Iris pigment epithelial cell (primary cell): ENCODE results near the gene FHAD1.

Experiments used
- DNase-seq: peaks from one replicate; pipeline ENCODE4 v3.0.0-alpha.2; 2011; ENCODE audit warnings: low read depth

Gene FHAD1

DNA sequence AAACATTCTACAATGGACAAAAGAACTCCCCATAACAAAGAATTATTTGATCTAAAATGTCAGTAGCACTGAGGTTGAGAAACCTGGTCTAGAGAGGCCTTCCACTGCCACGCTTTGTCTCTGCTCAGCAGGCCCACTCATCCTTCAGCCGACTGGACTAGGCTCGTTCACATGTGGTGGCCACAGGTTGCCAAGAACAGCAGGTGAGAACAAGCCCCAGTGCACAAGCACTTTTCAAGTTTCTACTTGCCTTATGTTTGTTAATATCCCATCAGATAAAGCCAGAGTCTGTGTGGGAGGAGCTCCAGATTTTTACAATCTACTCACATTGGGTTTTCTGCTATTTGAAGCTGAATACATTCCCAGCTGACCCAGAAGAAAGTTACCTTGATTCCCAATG is 153.6 kb downstream of the FHAD1 start:
- no peak for DNase-seq

DNA sequence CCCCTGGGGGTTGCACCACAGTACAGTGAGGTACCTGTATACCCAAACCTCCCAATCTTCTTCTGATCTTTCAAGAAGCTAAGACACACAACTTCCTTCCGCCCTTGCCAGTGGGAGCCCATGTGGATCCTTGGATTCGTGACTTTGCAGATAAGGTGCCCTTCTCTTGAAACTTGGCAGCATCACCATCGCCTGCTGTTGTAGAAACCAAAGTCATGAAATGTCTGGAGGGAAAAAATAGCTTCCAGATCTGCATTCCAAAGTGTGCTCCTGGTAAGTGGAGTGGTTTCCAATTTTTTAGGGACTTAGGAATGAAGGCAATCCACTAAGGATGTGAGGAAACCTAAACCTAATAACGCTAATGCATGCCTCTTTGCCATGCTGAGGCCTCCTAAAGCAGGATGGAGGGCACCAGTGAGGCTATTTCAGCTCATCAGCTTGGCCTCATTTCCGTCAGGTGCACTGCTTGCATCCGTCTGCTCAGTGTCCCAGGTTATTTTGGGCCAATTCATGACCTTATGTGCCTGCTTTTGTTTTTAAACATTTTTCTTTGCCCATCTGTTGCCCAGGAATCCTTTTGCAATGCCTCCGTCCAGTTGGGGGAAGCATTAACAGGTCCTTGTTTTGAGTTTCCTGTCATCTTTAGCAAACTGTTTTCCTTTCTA is 154.5 kb downstream of the FHAD1 start:
- DNase-seq = no peak

GRCh38 chr1:15402809-15403450 is 155.9 kb downstream of the FHAD1 start:
- DNase-seq = no peak

- DNase-seq = no peak
Observed at GRCh38 chr1:15403962-15404580, 157.0 kb downstream of the FHAD1 start.

DNA sequence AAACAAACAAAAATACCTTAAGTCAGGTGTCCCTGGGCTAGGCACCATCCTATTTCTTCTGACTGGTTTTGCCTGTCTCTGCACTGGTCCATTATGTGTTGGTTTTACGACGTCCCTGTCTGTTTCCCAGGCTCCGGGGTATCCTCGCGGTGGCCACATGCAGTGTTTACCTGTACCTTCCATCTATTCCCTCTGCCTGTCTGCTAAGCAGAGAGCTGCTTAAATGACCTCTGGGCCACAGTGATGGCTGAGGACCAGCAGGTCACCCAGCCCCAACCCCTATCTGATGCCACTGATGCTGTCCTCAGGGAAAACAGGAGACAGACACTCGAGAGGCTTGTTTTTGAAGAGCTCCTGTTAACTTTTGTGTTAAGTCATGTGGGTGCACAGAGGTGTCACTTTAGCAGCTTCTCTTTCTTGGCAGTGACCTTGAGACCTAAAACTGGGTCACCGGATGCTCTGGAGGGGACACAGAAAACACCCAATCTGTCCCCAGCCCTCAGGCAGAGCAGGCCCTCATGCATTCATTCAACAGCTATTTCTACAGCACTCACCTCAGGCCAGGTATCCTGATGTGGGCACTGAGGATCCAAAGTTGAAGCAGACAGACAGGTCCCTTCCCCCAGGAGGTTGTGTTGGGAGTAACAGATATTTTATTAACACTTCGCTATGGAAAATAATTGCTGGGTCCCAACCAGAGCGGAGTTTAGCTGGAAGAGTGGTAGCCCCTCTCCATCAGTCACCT is 158.3 kb downstream of the FHAD1 start:
- no peak for DNase-seq

DNA sequence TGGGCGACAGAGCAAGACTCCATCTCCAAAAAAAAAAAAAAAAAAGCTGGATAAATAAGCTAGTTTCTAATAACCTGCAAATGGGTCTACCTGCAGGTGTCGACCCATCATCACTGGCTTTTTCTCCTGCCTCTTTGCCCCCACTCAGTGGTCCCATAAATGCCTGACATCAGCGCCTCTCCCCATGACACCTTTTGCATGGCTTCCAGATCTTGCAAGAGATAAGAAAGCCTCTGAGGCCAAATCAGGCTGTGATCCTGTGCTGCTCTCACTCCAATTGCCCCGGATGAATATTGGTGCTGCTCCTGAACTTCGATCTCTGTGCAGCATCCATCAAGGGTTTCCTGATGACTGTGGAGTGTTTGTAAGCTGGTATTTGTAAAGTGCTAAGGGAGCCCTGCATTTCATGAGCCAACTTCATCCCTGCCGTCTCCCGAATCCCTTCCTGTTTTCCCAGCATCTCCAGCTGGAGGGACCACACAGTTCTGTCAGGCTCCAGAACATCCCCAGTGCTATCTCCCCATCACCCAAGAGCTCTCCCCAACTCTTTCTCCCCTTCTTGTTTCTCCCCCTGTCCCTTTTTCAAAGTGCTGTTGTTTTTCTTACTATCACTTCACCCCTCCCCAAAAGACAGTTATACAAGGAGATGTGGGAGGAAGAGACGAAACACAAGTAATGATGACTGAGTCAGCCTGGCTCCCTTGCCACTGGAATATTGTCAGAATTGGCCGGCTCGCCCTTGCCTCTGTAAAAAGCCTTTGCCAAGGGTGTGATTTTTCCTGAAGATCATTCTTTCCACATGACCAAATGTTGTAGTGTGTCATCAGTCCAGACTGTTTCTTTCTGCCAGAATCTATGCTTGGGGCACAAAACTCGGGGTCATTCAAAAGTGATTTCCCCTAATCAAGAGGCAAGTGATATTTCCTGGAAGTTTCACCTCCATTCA is 159.9 kb downstream of the FHAD1 start:
- DNase-seq = peak; percentile 75

DNA sequence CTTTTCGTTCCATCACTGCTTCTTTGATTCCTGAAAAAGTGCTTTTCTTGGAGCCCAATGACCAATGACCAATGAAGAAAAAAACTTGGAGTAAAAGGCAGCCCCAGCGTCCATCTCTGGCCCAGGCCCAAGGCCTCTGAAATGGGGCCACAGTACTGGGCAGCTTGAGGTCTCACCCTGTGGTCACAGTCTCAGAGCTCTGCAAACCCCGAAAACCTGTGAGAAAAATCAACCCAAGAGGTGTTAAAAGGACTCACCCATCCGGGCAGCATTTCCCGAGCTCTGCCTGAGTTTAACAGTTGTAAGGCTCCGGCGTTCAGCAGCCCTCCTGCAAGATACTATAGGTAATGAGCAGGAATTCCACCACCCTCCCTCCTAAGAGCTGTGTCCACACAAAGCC is 160.6 kb downstream of the FHAD1 start:
- DNase-seq = no peak

DNA sequence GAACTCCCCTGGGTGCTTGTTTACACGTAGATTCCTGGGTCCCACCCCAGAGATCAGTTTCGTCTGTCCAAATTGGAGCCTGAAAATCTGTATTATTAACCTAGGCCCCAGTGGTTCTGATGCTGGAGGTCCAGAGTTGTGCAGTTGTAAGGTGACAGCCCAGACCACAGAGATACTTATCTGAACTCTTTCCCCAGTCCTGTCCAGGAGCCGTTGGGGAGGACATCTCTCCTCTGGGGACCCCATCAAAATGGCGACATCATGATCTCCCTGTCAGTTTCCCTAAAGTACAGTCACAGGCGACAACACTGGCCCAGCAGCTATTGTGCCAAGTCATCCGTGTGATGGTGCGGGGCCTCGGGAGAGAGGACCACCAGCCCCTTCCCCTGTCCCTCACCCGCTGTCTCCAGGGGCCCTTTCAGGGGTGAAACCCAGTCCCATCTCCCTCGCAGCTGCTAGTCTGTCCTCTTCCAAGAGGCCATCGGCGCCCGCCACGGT is 161.9 kb downstream of the FHAD1 start:
- no peak for DNase-seq

- peak; percentile 73 for DNase-seq
Observed at GRCh38 chr1:15409388-15410222, 162.6 kb downstream of the FHAD1 start, which contains the start of gene EFHD2. Gene EFHD2, plus strand, starts transcription at chr1:15409888. Its CDS starts 84 bp downstream, at chr1:15409972.

DNA sequence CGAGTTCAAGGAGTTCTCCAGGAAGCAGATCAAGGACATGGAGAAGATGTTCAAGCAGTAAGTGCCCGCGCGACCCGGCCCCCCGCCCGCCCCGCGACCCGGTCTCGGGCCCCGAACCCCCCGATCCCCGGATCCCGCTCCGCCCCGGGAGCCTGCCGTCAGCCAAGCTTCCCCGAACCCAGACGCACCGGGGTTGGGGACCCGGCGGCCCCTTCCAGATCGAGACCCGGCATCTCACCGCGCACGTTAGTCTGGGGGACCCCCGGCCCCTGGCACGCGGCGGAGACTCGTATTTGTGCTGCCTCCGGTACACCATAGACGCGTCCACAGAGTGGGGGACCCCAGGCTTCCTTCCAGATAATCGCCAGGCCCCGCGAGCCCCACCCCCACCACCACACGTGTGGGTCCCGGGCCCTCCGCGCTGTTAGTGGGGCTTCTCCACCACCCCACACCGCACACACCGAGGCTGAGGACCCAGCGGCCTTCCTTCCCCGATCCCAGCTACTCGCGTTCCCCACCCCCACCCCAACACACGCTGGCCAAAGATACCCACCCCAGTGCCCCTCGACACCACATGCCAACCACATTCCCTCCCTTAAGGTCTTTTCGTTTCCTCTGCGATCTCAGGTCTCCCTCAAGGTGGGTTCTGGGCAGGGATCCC is 163.3 kb downstream of the FHAD1 start:
- DNase-seq = no peak

- DNase-seq = no peak
Observed at GRCh38 chr1:15410884-15411245, 163.8 kb downstream of the FHAD1 start.

- peak; percentile 59 for DNase-seq
Observed at GRCh38 chr1:15411593-15412137, 164.6 kb downstream of the FHAD1 start.

DNA sequence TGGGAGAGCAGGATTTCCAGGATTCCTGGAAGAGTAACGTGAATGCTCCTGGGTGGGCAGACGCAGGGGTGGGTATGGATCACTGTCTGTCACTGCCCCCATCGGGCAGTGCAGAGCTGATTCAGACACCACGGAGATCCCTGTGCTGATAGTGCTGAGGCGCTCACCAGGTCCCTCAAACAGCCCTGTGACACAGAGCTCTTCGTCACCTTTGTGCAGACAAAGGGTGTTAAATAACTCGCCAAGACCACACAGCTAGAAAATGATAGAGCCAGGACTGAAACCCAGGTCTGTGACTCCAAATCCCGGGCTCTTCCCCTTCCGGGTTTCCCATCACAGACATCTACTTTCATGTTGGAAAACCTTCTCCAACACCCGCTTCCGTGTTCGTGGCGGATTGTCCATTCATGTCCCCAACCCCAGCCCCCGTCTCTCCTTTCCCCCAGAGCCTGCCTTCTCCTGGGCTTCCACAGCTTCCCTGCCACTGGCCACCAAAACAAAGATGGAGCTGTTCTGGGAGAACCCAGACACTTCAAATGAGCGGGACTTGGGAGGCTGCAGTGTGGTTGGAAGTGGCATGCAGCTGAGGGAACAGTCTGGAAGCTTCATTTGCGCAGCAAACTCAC is 165.3 kb downstream of the FHAD1 start:
- no peak for DNase-seq

DNA sequence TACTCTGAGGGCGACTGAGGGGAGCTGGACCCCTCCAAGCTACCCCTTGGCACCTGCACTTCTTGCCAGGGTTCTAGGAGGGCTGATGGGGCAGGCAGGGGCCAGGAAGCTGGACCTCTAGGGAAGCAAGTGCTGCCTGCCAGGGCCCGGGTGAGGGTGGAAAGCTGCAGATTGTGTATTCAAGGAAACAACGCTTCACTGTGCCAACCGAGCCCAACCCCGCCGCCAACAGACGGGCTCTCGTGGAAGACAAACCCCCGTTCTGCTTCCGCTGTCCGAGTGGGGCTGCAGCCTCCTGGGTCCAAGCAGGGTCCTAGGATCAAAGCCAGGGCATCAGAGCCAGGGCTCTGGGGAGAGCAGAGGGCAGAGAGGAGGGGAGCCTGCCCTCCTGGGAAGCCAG is 165.8 kb downstream of the FHAD1 start:
- DNase-seq = no peak

DNA sequence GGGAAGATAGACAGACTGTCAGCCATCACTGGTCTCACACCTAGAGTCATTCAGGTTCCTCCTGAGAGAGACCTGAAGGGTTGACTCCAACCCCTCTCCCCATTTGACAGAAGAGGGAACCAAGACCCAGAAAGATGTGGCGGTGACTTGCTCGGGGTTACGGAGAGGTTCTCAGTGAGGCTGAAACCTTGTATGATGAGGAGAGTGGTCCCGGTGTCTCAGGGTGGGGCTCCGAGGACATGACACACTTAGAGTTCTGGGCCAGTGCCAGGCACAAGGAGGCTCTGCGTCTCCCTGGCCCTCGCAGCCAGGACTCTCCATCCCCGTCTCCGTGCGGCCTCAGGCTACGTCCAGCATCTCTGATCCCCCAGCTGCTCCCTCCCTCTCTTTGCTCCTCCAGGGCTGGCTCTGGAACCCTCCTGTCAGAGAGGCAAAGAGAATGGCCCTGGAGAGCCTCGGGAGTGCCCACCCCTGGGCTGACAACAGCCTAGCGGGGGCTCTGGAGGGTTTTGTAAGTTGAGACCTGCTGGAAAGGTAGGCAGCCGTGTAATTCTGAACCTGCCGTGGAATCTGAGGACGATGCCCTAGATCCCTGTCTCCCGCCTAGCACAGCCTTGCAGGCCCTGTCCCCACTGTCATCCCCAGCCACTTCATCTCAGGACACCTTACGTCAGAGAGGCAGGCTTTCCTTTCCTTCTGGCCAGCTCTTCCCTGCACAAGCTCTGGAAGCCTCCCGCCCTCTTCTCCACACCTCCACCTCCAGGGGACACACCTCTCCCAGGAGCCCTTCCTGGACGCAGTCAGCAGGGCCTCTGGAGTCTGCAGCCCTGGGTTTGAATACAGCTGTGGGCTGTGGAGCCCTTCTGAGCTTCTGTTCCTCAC is 166.8 kb downstream of the FHAD1 start:
- DNase-seq = no peak

GRCh38 chr1:15414445-15414983 is 167.5 kb downstream of the FHAD1 start:
- no peak for DNase-seq

GRCh38 chr1:15417059-15417934 is 170.3 kb downstream of the FHAD1 start:
- peak; percentile 81 for DNase-seq
